HUES48 (cell line): ENCODE measurements around the gene NOC4L.

Source experiments
- H3K27ac ChIP-seq: one replicate; pipeline ENCODE4 v1.7.0; 2013; ENCODE audit warnings: low read depth, low read length, inconsistent platforms
- H3K27me3 ChIP-seq: 2 replicates; pipeline ENCODE4 v1.6.1; 2013; ENCODE audit warnings: mild to moderate bottlenecking, low read length; ENCODE audit not compliant: control insufficient read depth, insufficient read depth
- H3K36me3 ChIP-seq: 2 replicates; pipeline ENCODE4 v1.6.1; 2013; ENCODE audit warnings: low read length; ENCODE audit not compliant: control insufficient read depth, insufficient read depth
- H3K4me1 ChIP-seq: 2 replicates; pipeline ENCODE4 v1.6.1; 2013; ENCODE audit warnings: mild to moderate bottlenecking, low read length; ENCODE audit not compliant: control insufficient read depth, insufficient read depth
- H3K4me3 ChIP-seq: 2 replicates; pipeline ENCODE4 v1.5.1; 2013; ENCODE audit warnings: mild to moderate bottlenecking, low read depth, low read length
- H3K9ac ChIP-seq: 2 replicates; pipeline ENCODE4 v1.6.1; 2013; ENCODE audit warnings: mild to moderate bottlenecking, low read depth, low read length, moderate library complexity
- H3K9me3 ChIP-seq: 2 replicates; pipeline ENCODE4 v1.6.1; 2013; ENCODE audit warnings: low read length; ENCODE audit not compliant: control insufficient read depth, insufficient read depth

Gene NOC4L

GRCh38 chr12:132173135-132174014 is 29.1 kb downstream of the NOC4L start:
- no peak overlapping the region for H3K9ac ChIP-seq

GRCh38 chr12:132174015-132174838 is 30.0 kb downstream of the NOC4L start:
- Histone ChIP-seq H3K4me3 (no peak overlapping the region), H3K9me3 (no peaks in the 10 kb centered on the region), H3K27me3 (peaks cover 9% of the 10 kb centered on the region), H3K36me3 (no peaks in the 10 kb centered on the region), H3K4me1 (no peaks in the 10 kb centered on the region), H3K27ac (no peak overlapping the region), H3K9ac (no peak overlapping the region)

More at GRCh38 chr12:132173135-132174014, 29.1 kb downstream of the NOC4L start:
- no peaks in the 10 kb centered on the region for H3K9me3 ChIP-seq
- H3K27me3 ChIP-seq, result peaks cover 4% of the 10 kb centered on the region
- H3K27ac ChIP-seq, result no peak overlapping the region
- no peaks in the 10 kb centered on the region for H3K4me1 ChIP-seq
- H3K36me3 ChIP-seq, result no peaks in the 10 kb centered on the region
- no peak overlapping the region for H3K4me3 ChIP-seq

DNA sequence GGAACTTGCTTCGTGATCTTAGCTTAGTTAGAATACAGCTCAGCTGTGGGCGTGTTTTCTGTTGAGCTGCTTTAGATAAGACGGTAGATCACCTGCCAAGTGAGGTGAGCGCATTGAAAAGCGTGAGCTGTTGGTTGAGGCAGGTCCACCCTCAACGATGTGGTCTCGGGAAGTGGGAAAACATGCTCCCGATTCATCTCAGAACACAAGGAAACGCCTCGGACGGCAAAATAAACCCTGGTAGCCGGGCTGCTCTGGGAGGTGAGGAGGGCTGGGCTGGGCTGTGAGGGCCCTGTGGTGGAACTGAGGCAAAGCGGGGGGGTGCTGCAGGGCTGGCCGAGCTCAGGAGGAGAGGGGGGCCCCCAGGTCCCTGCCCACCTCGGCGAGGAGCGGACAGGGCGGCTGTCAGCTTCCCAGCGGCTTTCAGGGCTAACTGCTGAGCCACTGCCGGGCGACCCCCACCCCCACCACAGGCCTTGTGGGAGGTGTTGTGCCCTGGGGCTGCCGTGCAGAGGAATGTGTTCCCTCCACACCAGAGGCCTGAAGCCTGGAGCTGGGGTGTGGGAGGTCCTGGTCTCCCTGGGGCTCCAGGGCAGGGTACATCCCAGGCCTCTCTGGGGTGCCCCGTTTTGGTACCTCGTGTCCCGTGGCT is 30.7 kb downstream of the NOC4L start:
- no peak overlapping the region for H3K9ac ChIP-seq
- no peaks in the 10 kb centered on the region for H3K9me3 ChIP-seq
- no peak overlapping the region for H3K4me3 ChIP-seq
- H3K27me3 ChIP-seq, result peaks cover 7% of the 10 kb centered on the region
- no peaks in the 10 kb centered on the region for H3K36me3 ChIP-seq
- H3K27ac ChIP-seq, result no peak overlapping the region
- H3K4me1 ChIP-seq, result no peaks in the 10 kb centered on the region

- no peak overlapping the region for H3K4me3 ChIP-seq
- H3K9ac ChIP-seq, result no peak overlapping the region
Measured at GRCh38 chr12:132175496-132176384, 31.5 kb downstream of the NOC4L start.

GRCh38 chr12:132176385-132176919 is 32.2 kb downstream of the NOC4L start:
- Histone ChIP-seq H3K4me3 (no peak overlapping the region), H3K4me1 (no peaks in the 10 kb centered on the region), H3K27me3 (peaks cover 10% of the 10 kb centered on the region), H3K9me3 (no peaks in the 10 kb centered on the region), H3K9ac (no peak overlapping the region), H3K27ac (no peak overlapping the region), H3K36me3 (no peaks in the 10 kb centered on the region)

More at GRCh38 chr12:132175496-132176384, 31.5 kb downstream of the NOC4L start:
- Histone ChIP-seq H3K36me3 (no peaks in the 10 kb centered on the region), H3K27me3 (peaks cover 10% of the 10 kb centered on the region), H3K4me1 (no peaks in the 10 kb centered on the region), H3K27ac (no peak overlapping the region), H3K9me3 (no peaks in the 10 kb centered on the region)

DNA sequence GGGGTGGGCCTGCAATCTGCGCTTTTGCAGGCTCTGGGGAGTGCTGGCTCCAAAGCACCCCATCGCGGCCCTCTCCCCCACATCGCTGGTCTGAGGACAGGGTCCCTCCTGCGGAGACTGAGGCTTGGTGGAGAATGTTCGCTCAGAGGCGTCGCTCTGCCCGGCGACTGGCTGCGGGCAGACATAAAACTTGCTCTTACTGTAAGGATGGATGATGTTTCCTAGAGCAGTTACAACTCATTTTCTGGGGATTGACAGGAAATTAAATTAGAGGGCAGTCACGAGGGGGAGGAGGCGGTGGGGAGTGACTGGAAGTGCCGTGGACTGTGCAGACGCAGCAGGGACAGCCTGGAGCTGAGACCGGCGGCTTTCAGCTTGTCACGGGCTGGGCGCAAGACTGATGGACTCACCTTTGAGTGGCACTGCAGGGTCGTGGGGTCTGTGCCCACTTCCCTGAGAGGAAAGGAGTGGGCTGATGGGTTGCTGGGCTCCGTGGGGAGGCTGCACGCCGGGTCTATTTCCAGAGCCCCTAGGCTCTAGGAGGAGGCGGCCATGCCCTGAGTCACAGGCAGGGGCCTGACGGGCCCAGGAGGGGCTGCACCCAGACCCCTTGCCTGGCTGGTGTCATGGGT is 32.8 kb downstream of the NOC4L start:
- H3K4me1 ChIP-seq, result no peaks in the 10 kb centered on the region
- no peak overlapping the region for H3K27ac ChIP-seq
- no peak overlapping the region for H3K4me3 ChIP-seq
- H3K9ac ChIP-seq, result no peak overlapping the region
- no peaks in the 10 kb centered on the region for H3K9me3 ChIP-seq
- peaks cover 11% of the 10 kb centered on the region for H3K27me3 ChIP-seq
- H3K36me3 ChIP-seq, result no peaks in the 10 kb centered on the region

DNA sequence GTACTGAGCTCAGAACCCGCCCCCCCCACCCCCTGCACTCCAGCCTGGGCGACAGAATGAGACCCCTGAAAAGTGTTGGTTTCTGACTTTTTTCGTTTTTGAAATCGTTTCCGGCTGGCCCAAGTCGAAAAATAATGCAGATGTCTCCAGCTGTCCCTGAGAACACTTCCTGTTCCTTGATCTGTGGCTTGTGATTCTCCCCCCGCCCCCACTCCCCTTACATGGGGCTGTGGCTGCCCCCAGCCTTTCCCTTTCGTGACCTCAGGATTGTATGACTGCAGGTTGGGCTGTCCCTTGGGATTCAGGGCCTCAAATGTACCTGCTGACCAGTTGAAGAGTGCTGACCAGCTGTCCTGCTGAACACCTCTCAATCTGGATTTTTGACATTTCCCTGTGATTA is 34.1 kb downstream of the NOC4L start:
- H3K36me3 ChIP-seq, result no peaks in the 10 kb centered on the region
- H3K4me3 ChIP-seq, result no peak overlapping the region
- no peak overlapping the region for H3K27ac ChIP-seq
- no peaks in the 10 kb centered on the region for H3K9me3 ChIP-seq
- no peaks in the 10 kb centered on the region for H3K4me1 ChIP-seq
- peaks cover 23% of the 10 kb centered on the region for H3K27me3 ChIP-seq
- H3K9ac ChIP-seq, result no peak overlapping the region

DNA sequence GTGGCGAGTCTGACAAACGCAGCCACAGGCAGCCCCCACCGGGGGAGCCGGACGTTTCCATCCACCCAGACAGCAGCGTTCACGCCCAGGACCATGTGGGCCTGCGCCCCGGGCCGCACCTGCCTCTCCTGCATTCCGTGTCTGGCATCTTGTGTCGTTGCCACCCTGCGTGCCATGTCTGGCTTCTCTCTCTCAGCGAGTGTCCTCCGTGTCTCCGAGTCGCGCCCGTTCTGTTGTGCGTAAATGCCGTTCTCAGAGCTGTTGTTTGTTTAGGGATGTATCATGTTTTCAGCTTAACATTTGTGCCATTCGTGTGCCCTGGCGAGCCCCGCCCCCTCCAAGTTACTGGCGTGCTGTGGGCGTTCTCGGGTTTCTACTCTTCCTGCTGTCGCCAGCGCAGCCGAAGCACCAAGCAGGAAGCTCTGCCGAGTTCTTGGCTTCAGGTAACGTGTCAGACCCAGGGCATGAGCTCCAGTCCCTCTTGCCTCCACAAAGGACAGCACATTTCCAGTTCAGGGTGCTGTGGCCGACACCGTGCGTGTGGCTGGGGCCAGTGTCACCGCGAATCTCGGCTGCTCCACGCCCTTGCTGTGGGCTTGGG is 34.6 kb downstream of the NOC4L start:
- peaks cover 27% of the 10 kb centered on the region for H3K27me3 ChIP-seq
- H3K4me1 ChIP-seq, result no peaks in the 10 kb centered on the region
- H3K27ac ChIP-seq, result no peak overlapping the region
- no peak overlapping the region for H3K4me3 ChIP-seq
- H3K9ac ChIP-seq, result no peak overlapping the region
- no peaks in the 10 kb centered on the region for H3K36me3 ChIP-seq
- no peaks in the 10 kb centered on the region for H3K9me3 ChIP-seq

GRCh38 chr12:132179431-132180362 is 35.4 kb downstream of the NOC4L start:
- Histone ChIP-seq H3K4me3 (no peak overlapping the region), H3K36me3 (no peaks in the 10 kb centered on the region), H3K9ac (no peak overlapping the region), H3K9me3 (no peaks in the 10 kb centered on the region), H3K4me1 (no peaks in the 10 kb centered on the region), H3K27me3 (peaks cover 35% of the 10 kb centered on the region), H3K27ac (no peak overlapping the region)
